HG03139 (cell line): Measurements from ENCODE around the gene USH1G.
"Not testable (repeated sequence)": the region's sequence is repeated elsewhere in the genome, so short reads cannot be mapped to it uniquely, and the experiment has no call there.

Experiments used
- ATAC-seq: cut with Tn5 transposase; IDR thresholded peaks from one replicate; pipeline ENCODE4 v1.9.1; 2021; ENCODE audit not compliant: unreplicated experiment

The USH1G gene

DNA sequence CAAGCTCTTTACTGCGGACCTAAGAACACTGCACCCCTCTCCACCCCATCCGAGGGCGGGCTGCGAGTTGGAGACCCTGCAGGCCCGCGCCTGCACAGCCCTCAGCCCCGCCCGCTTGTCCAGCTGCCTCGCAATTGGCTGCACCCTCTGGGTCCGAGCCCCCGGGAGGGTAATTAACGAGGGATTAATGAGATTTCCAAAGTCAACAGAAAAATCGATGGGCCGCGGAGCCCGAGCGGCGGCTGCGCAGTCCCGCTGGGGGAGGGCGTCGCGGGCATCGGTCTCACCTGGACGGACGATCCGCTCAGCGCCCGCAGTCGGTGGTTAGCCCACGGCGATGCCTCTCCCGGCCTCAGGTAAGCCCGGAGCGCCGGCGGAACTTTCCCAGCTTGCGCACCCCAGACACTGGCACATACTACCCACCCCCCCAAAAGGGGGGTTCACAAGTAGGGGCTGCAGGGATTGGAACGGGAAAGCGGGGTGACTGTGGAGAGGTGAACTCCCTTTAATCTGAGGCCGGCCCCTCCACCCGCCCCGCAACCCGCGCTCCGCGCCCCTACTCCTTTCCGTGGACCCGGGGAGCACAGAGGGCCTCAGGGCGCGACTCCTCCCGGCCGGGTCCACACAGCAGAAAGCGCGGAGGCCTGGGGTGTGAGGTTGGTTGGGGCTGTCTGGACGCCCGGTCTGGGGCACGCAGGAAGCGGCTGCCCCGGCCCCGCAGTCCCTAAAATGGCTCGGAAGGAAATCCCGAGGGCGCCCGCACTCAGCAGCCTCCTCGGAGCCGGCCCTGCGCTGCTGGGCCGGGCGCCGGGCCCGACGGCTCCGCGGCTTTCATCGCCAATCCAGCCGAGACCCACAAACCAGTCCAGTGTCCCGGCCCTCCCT is 12.8 kb upstream of the USH1G start, which contains the start of gene OTOP3:
OTOP3 (plus strand) TSS at position 314 of the 885 bp plus-strand sequence; CDS start at position 338, 24 bp downstream.
- ATAC-seq: no peak

DNA sequence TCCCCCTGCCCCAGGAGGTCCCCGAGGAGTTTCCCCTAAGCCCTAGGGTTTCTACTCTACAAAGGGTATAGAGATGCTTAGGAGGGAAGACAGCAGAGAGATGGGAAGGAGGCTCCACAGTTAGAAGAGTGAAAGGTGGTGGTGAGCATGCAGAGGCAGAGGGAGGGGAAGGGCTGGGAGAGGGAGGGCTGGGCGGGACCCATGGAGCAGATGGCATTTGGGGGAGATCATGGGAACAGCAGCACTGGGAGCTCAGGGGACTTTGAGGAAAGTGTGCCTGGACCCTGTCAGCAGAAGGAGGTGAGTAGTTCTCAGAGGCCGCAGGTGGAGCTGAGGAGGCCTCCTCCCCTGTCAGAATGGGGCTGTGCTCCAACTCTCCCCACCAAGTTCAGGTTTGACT is 12.0 kb upstream of the USH1G start:
- ATAC-seq: no peak

DNA sequence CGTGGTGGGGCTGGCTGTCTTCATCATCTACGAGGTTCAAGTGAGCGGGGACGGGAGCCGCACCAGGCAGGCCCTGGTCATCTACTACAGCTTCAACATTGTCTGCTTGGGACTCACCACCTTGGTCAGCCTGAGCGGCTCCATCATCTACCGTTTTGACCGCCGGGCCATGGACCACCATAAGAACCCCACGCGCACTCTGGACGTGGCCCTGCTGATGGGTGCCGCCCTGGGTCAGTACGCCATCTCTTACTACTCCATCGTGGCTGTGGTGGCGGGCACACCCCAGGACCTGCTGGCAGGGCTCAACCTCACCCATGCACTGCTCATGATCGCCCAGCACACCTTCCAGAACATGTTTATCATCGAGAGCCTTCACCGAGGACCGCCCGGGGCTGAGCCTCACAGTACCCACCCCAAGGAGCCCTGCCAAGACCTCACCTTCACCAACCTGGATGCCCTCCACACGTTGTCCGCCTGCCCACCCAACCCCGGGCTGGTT is 7.5 kb upstream of the USH1G start:
- ATAC-seq: no peak

DNA sequence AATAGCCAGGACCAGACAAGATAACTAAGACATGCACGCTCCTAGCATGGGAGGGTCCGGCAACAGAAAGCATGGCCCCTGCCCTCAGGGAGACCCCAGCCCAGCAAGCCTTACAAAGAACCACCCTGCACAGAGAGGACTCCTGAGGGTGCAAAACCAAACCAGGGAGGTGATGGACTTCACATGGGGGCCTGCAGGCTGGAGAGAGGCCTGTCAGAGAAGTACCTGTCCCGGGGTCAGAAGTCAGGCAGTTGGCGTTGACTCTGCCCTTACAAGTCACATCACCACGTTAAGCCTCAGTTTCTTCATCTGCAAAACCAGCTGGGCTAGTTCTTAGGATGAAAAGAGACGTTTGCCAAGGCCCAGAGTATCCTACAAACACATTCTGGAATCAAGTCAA is 5.7 kb upstream of the USH1G start:
- no peak for ATAC-seq

DNA sequence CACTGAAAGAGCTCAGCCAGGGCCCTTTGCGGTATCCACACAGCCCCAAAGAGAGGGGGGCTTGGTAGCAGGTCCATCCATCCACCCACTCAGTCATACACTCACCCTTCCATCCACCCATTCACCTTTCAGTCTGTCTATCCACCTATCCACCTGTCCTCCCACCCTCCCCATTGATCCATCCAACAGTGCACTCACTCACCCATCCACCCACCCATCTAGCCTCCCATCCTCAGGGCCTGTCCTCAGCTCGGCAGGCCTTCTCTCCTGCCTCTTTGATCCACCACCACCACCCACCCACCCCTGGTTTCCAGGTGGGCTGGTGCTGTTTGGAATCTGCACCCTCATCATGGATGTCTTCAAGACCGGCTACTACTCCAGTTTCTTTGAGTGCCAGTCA is 2.2 kb upstream of the USH1G start:
- no peak for ATAC-seq

DNA sequence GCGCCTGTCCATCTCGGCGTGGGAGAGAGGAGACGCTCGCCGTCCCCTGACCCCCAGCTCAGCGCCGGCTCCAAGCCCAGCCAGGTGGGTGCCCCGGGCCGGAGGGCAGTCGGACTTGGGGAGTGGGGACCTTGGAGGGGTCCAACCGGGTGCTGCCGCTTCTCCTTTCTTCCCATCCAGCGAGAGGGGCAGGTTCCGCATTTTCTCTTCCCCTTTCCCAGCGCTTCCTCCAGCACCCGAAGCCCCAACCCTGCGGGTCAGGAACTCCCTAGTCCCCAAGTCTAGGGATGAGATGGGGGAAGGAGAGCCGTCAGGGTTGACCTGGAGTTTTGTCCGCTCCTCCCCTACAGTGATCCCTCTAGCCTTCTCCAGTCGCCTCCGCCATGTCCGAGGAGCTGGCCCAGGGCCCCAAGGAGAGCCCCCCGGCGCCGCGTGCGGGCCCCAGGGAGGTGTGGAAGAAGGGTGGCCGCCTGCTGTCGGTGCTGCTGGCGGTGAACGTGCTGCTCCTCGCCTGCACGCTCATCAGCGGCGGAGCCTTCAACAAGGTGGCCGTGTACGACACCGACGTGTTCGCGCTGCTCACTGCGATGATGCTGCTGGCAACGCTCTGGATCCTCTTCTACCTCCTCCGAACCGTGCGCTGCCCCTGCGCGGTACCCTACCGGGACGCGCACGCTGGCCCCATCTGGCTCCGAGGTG is 1.3 kb upstream of the USH1G start, which contains the start of gene OTOP2:
OTOP2 (plus strand) TSS at position 24 of the 699 bp plus-strand sequence; CDS start at position 384, 360 bp downstream.
- no peak for ATAC-seq

DNA sequence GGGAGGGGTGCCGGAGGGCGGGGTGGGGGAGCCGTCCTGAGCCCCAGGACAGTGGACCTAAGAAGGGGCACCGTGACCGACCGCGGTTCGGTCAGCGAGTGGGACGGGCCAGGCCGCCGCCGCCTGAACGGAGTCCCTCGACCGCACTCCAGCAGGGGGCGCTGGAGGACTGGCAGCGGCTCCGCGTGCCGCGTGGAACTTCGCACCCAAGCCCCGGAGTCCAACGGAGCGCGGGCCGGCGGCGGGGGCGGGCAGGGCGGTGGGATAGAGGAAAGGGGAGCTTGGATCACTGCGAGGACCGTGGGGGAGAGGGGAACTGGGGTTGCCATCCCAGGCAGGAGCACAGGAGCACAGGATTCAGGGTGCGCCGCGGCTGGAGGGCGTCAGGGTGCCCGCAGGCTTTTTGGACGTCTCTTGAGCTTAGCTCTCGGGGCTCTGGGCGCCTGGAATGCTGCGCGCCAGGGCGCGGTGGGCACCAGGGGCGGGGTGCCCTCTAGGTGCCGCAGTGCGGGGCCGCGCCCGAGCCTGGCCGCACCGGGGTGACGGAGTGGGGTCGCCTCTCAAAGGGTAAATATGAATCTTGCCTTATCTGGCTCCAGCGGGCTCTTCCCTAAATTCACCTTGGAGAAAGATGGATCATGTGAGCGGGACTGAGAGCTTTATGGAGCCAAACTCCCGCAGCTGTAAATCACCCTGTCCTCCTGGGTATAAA is 639 bp upstream of the USH1G start:
- ATAC-seq: no peak

DNA sequence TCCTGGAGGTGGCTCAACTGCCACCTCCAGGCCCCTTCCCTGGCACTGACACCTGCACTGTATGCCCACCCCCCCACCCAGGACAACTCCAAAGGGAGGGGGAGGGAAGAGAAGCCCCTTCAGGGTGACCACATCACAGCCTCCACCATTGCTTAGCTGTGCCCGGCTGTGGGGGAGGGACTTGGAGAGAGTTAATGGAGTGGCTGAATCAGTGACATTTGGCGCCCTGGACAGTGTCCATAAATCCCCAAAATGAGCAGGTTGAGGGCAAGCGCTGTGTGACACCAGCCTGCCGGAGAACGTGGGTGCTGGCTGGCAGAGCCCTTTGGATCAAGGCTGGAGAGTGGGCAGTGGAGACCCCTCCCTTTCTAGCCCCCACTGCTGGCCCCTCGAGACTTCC is 883 bp downstream of the USH1G start:
- no peak for ATAC-seq

DNA sequence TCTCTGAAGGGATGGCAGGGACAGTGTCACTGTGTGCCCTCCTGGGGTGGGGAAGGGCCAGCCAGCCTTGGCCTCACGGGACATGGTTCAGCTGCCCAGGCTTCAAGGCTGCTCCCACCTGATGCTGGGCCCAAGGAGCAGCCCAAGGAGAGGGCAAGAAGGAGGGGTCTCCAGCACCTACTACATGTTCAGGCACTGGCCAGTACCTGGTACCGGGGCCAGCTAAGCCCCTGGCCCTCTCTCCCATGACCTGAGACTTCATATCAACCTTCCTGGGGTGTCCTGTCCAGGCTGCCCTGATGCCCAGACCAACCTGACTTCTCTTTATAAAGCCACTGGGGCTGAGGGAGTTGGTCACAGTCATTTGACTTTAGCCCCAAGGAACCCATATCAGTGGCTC is 1.3 kb downstream of the USH1G start:
- ATAC-seq: no peak

DNA sequence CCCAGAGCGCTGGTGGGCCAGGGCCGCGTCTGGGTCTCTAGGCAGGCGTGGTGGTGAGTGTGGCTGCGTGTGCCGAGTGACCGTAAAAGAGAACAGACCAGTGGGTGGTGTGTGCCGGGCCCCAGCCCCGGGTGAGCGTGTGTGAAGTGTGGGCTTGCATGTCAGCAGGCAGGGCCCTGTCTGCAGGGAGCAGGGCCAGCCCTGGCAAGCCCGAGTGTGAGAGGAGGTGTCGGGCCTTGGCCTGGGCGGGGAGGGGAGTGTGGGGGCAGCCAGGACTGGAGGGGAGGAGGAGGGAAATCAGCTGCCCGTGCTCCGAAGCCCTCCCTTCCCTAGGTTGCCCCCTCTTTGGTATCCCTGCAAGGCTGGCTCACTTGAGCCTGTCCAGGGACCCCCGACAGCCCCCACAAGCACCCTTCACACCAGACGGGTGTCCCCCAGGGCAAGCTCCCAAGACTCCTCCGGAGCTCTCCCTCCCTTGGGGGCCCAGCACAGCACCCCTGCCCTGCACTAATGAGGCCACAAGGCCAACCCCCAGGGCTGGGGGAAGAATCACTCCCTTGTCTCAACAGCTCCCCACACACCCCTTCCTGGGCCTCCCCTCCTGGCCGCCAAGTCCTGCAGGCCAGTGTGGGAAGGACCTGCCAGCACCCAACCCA is 1.9 kb downstream of the USH1G start:
- ATAC-seq: no peak

DNA sequence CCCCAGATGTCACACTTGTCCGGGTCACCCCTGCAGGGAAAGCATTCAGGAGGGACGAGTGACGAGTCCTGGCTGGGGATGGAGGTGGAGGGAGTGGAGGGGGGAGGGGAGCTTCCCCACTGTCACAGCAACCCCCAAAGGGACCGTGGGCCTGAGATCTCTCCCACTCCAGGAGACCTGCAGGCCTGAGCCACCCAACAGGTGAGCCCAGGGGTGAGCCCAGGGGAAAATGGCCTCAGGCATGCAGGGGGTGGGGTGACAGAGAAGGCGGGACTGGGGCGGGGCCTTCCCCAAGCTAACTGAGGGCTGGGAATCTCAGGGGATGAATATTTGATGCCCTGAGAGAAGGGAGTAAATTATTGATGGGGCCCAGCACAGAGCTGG is 2.4 kb downstream of the USH1G start:
- no peak for ATAC-seq

DNA sequence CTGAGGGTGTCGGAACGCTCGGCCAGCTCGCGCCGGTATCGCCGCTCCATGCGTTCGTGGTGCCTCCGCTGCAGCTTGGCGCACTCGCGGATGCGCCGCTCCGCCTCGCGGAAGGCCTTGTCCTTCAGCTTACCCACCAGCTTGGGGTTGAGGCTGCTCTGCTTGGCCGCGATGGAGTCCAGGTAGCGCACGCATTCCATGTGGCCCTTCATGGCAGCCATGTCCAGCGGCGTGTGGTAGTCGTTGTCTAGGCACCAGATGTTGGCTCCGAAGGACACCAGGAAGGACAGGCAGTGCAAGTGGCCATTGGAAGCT is 2.8 kb downstream of the USH1G start:
- no peak for ATAC-seq

DNA sequence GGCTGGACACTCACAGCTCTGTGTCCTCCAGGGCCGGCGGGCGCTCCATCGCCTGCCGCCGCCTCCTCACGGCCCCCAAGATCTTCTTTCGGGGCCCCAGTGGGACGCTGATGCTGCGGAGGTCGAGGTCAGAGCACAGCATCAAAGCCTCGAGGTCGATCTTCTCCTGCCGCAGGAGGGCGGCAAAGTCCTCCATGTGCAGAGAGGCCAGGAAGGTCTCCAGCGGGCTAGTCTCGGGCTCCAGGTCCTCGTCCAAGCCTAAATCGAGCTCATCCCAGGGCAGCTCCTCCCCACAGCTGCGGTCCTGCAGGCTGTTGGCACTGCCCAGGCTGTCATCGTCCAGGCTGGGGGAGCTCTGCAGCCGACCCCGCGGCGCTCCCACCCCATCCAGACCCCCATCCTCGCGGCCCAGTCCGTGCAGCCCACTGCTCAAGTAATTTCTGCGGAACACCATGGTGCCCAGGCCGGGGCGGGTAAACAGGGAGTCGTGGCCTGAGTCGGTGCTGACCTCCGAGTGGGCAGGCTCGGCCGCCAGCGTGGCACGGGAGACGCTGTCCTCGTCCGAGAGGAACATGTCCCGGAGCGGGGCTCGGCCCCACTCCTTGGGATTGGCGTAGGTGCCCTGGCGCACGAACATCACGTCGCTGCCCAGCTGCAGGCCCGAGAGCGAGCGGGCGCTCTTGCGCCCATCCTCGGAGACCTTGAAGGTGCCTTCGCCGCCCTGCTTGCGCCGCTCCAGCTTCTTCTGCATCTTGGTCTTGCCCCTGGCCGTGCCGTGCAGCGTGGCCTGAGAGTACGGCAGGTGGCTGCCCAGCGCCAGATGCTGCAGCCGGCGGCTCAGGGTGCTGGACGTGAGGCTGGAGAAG is 3.4 kb downstream of the USH1G start:
- no peak for ATAC-seq

DNA sequence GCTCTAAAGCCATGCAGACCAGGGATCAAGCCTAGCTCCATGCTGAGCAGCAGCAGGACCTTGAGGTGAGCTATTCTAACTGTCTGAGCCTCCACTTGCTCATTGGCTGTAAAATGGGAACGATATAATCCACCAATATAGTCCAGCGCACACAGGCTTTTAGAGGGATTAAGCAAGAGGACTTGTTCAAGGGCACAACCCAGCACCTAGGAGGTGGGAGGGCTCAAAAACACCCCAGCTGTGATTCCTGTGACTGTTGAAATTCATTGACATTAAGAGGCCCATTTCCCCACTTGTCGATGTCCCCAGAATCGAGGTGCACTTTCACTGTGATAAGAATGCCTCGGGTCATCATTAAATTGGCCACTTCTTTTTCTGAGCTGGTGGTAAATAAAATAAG is 4.1 kb downstream of the USH1G start:
- ATAC-seq: no peak

DNA sequence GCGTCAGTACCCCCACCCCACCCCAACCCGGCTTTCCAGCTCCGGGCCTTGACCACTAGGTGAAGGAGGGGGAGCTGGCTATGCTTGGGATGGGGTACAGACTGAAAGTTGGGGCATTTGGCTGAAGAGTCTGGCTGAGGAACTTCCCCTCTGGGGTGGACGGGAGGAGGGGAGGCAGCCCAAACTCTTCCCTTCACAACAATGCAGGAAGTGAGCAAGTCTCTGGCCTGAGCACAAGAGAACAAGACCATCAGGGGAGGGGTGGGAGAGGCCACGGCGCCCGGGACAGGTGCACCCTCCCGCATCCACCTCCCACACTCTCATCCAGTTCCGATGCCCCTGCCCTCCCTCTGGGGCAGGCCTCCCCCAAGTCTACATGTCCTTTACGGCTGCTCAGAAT is 5.6 kb downstream of the USH1G start:
- ATAC-seq: no peak

DNA sequence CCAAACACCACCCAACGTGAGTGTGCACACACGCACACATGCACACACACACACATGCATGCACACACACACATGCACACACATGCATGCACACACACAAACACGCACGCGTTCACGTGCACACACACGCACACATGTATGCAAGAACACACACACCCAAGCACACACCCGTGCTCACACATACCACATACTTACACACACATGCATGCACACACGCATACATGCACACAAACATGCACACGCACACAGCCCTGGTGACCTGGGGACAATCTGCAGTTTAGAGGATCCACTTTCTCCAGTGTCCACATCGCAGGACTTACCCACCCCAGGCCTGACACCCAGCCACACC is 6.2 kb downstream of the USH1G start:
- ATAC-seq: no peak

DNA sequence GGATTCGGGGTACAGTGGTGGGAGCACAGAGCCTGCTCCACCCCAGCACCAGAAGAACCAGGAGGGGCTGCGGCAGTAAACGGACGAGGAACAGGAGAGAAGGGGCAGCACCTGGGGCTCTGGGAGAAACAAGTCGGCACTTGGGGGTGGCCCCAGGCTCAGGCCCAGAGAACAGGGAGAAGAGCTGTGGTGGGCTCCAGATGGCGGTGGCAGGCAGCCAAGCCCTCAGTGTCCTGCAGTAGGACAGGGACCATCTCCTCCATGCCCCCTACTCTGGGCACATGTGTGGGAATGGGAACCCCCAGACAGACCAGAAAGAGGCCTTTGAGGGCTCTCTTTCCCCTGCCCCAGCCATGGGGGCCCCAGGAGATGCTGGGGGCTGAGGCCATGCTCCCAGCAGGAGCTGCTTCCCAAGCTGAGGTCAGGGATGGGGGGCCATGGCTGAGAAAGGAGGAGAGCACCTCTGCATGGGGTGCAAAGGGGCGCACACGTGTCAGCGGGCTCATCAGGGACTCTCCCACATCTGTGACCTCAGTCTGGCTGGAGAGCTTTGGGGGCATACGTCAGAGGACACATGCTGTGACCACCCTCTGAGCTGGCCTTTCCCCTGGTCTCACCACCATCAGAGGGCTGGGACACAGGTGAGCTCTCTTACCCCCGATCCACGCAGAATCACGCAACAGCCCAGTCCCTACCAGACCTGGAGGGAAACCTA is 6.8 kb downstream of the USH1G start:
- no peak for ATAC-seq

DNA sequence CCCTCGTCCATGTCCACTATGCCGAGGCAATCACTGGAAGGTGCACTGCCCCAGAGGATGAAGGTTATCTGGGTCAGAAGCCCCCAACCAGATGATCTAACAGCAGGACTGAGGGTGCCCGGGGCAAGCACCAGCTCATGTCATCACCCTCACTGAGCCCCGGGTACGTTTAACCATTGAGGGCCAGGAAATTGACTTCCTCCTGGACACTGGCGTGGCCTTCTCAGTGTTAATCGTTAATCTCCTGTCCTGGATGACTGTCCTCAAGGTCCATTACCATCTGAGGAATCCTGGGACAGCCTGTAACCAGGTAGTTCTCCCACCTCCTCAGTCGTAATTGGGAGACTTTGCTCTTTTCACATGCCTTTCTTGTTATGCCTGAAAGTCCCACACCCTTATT is 11.6 kb downstream of the USH1G start:
- not testable (repeated sequence) for ATAC-seq

DNA sequence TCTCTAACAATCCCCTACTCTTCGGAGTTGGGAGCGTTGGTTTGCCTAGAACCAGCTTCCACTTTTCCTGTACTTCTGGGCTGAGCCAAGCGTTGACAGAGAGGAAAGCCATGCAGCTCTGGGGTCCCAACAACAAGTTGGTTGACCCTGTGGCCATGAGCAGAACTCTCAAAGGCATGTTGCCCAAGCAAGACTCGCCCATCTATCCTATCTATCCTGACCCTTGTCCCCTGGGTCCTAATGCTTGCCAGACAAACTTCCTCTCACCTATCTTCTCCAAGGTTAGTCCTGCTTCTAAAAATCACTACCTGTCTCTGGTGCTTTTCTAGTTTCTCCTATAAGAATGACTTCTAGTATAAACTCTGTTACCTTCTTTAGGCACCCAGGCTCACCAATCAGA is 14.0 kb downstream of the USH1G start:
- ATAC-seq: not testable (repeated sequence)

DNA sequence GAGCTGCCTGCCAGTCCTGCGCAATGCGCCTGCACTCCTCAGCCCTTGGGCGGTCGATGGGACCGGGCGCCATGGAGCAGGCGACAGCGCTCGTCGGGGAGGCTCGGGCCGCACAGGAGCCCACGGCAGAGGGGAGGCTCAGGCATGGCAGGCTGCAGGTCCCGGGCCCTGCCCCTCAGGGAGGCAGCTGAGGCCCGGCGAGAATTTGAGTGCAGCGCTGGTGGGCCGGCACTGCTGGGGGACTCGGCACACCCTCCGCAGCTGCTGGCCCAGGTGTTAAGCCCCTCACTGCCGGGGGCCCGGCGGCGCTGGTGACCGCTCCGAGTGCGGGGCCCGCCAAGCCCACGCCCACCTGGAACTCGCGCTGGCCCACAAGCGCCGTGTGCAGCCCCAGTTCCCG is 16.0 kb downstream of the USH1G start:
- ATAC-seq: no peak
